Ureter (tissue), 1 donor: ENCODE data around the gene ATP13A3. TPM values are rescaled to one million over a fixed set of nuclear protein-coding genes. Genes with fewer than 3 reads are reported as not detected.

Experiments
- DNase-seq: peaks from one replicate; pipeline ENCODE4 v3.0.0-alpha.2; 2020; ENCODE audit warnings: low spot score
- total RNA-seq: library from RNA; stranded (reverse); gene quantifications from one replicate; pipeline ENCODE4 v1.2.4, GENCODE V29; 2023
- donor health status: DM: yes; HTN: yes; CAD: no.

Gene ATP13A3
- total RNA-seq, 1 donor from 2014 or later: 68.5 TPM

- no peak for DNase-seq
These were observed 91.6 kb downstream of the ATP13A3 start for GRCh38 chr3:194395212-194395611.

- DNase-seq: no peak
These were observed 94.2 kb downstream of the ATP13A3 start for GRCh38 chr3:194392576-194392975.

GRCh38 chr3:194390835-194391234, 96.0 kb downstream of the ATP13A3 start:
- no peak for DNase-seq

GRCh38 chr3:194389269-194389668, 97.5 kb downstream of the ATP13A3 start:
- no peak for DNase-seq

- no peak for DNase-seq
These were observed 98.8 kb downstream of the ATP13A3 start for GRCh38 chr3:194387926-194388418.

GRCh38 chr3:194387276-194387675, 99.5 kb downstream of the ATP13A3 start:
- no peak for DNase-seq

GRCh38 chr3:194386648-194387047, 100.2 kb downstream of the ATP13A3 start:
- no peak for DNase-seq

GRCh38 chr3:194386066-194386465, 100.7 kb downstream of the ATP13A3 start:
- no peak for DNase-seq

GRCh38 chr3:194384569-194385001, 102.2 kb downstream of the ATP13A3 start:
- DNase-seq: no peak

GRCh38 chr3:194384156-194384555, 102.6 kb downstream of the ATP13A3 start:
- no peak for DNase-seq

GRCh38 chr3:194383276-194383940, 103.4 kb downstream of the ATP13A3 start:
- DNase-seq: no peak

- DNase-seq: no peak
These were observed 103.9 kb downstream of the ATP13A3 start for GRCh38 chr3:194382892-194383223.

- no peak for DNase-seq
These were observed 104.5 kb downstream of the ATP13A3 start for GRCh38 chr3:194382196-194382891.

GRCh38 chr3:194381460-194381875, 105.3 kb downstream of the ATP13A3 start:
- no peak for DNase-seq

GRCh38 chr3:194380326-194380725, 106.5 kb downstream of the ATP13A3 start:
- DNase-seq: no peak

- DNase-seq: no peak
These were observed 107.2 kb downstream of the ATP13A3 start for GRCh38 chr3:194379651-194380050.

GRCh38 chr3:194379231-194379630, 107.6 kb downstream of the ATP13A3 start:
- no peak for DNase-seq

- no peak for DNase-seq
These were observed 109.1 kb downstream of the ATP13A3 start for GRCh38 chr3:194377708-194378107.

- DNase-seq: no peak
These were observed 110.6 kb downstream of the ATP13A3 start for GRCh38 chr3:194376241-194376560.

- no peak for DNase-seq
These were observed 111.1 kb downstream of the ATP13A3 start for GRCh38 chr3:194375473-194376240.

- no peak for DNase-seq
These were observed 111.9 kb downstream of the ATP13A3 start for GRCh38 chr3:194374935-194375334.

- no peak for DNase-seq
These were observed 112.9 kb downstream of the ATP13A3 start for GRCh38 chr3:194373899-194374298.

- no peak for DNase-seq
These were observed 113.8 kb downstream of the ATP13A3 start for GRCh38 chr3:194373028-194373427.
